Measurements from ENCODE around the gene ZEB2. TPM values are rescaled to one million over a fixed set of nuclear protein-coding genes. Genes with fewer than 3 reads are reported as not detected.

Gene ZEB2
- total and polyA plus RNA-seq, 2 of the 8 experiments (the other 6 are each of a cell fraction or from before 2014, with no cell fraction given), result 0.38 TPM; not detected in 1

GRCh38 chr2:144554492-144555210, 34.7 kb upstream of the ZEB2 start:
- Histone ChIP-seq H3K79me2 (ENCODE audit: control insufficient read depth in 1 of 2, insufficient read depth in 2 of 2, low read length in 2 of 2) (no peaks in the 10 kb centered on the region), H3K56ac (replicated peaks; ENCODE audit: insufficient read length, low read depth, low read length) (no peak overlapping the region), H3K4ac (replicated peaks; ENCODE audit: insufficient read length, low read depth, low read length) (no peak overlapping the region), H3K9ac (replicated peaks in 1 of 4; ENCODE audit: extremely low read depth in 1 of 4, low read depth in 3 of 4, low read length in 3 of 4) (no peak overlapping the region), H2BK5ac (ENCODE audit: low read depth, low read length) (no peak overlapping the region), H4K5ac (ENCODE audit: insufficient read length, low read depth, low read length) (no peak overlapping the region), H3K4me3 (ENCODE audit: extremely low read depth in 1 of 4, insufficient read depth in 2 of 4, low read depth in 3 of 4, low read length in 4 of 4) (no peak overlapping the region), H3K27me3 (replicated peaks in 1 of 4; ENCODE audit: control insufficient read depth in 3 of 4, extremely low read depth in 1 of 4, insufficient read depth in 3 of 4, low read length in 3 of 4) (no peaks in the 10 kb centered on the region), H2BK20ac (ENCODE audit: low read length) (no peak overlapping the region), H2AK5ac (ENCODE audit: low read depth, low read length) (no peak overlapping the region), H2BK15ac (ENCODE audit: low read length) (no peak overlapping the region), H3K14ac (ENCODE audit: insufficient read length) (no peak overlapping the region), H2BK120ac (replicated peaks; ENCODE audit: low read depth, low read length) (no peak overlapping the region), H2BK12ac (ENCODE audit: low read depth, low read length) (no peak overlapping the region), H3K9me3 (ENCODE audit: insufficient read depth in 2 of 2, low read depth in 1 of 2, low read length in 1 of 2) (no peaks in the 10 kb centered on the region), H3K4me1 (replicated peaks in 1 of 4; ENCODE audit: control insufficient read depth in 3 of 4, insufficient read depth in 4 of 4, low read length in 3 of 4) (peaks cover 0 to 7% (median 0%) of the 10 kb centered on the region in 4 experiments; a peak in 2 of 7 replicates), H3K27ac (ENCODE audit: low read depth, low read length) (no peak overlapping the region), H4K8ac (ENCODE audit: extremely low read depth, insufficient read depth, low read length) (no peak overlapping the region), H4K20me1 (replicated peaks in 1 of 2; ENCODE audit: control insufficient read depth in 1 of 2, insufficient read depth in 2 of 2, low read length in 2 of 2) (no peaks in the 10 kb centered on the region), H3K79me1 (ENCODE audit: low read depth, low read length) (no peaks in the 10 kb centered on the region), H4K91ac (replicated peaks; ENCODE audit: insufficient read length, low read length) (no peak overlapping the region), H3K36me3 (ENCODE audit: control insufficient read depth in 2 of 4, insufficient read depth in 4 of 4, low read length in 3 of 4) (no peaks in the 10 kb centered on the region), H2AFZ (ENCODE audit: low read length) (no peak overlapping the region), H3K23me2 (ENCODE audit: low read depth, low read length) (no peaks in the 10 kb centered on the region; the same call in 1 of the 2 replicates), H3K4me2 (ENCODE audit: insufficient read depth in 1 of 2, low read depth in 2 of 2, low read length in 2 of 2) (no peak overlapping the region), H3K23ac (ENCODE audit: insufficient read length) (no peak overlapping the region), H3K18ac (ENCODE audit: extremely low read depth, low read length) (no peak overlapping the region)
- FAIRE-seq (no peak), DNase-seq (ENCODE audit: low read depth in 1 of 2, low spot score in 2 of 2) (no peak)
- POLR2A ChIA-PET (ENCODE audit: partially characterized antibody), result no interaction called here
- CTCF ChIA-PET (ENCODE audit: partially characterized antibody), result interaction anchor here (0.9 to 1.3 kb wide), 3 partner anchors 51 to 107 kb away, joined by 3 read pairs; no protein-coding TSS in a partner anchor
- TF ChIP-seq EP300 (IDR thresholded peaks at IDR 0.05; ENCODE audit: borderline replicate concordance in 1 of 2, low read depth in 2 of 2, low read length in 2 of 2) (no peak), BCL11A (IDR thresholded peaks at IDR 0.05; ENCODE audit: low read depth in 2 of 2, low read length in 2 of 2) (no peak), SP1 (IDR thresholded peaks at IDR 0.05; ENCODE audit: low read depth, low read length) (no peak), POLR2A (IDR thresholded peaks at IDR 0.05; ENCODE audit: control extremely low read depth in 1 of 2, low read depth in 2 of 2, low read length in 2 of 2) (no peak), ZNF274 (IDR thresholded peaks at IDR 0.05; ENCODE audit: borderline replicate concordance, extremely low read depth, low read length) (no peak), TCF12 (IDR thresholded peaks at IDR 0.05; ENCODE audit: low read depth, low read length) (no peak), SUZ12 (IDR thresholded peaks at IDR 0.05; ENCODE audit: low read length) (no peak), ASH2L (IDR thresholded peaks at IDR 0.05; ENCODE audit: low read length) (no peak)
- 96% methylated on average over 5 of the region's 5 CpGs; no CpG with 5 or more reads in 1 of the 2 experiments for WGBS, 2 experiments (ENCODE audit: extremely low coverage in 1 of 2, insufficient coverage in 1 of 2, insufficient read length in 1 of 2, insufficient replicate concordance in 2 of 2, low coverage in 1 of 2, low lambda C conversion rate in 2 of 2, missing lambda C conversion rate in 1 of 2)
